Measurements from ENCODE around the gene BCL7C. TPM values are rescaled to one million over a fixed set of nuclear protein-coding genes. Genes with fewer than 3 reads are reported as not detected.

BCL7C gene
- total and polyA plus RNA-seq, 2 of the 13 experiments (the other 11 are each of a cell fraction or from before 2014, with no cell fraction given): 17.7 to 33.8 TPM

GRCh38 chr16:30844671-30845449 lies 49.0 kb downstream of the BCL7C start (continued):
- TF ChIP-seq ZC3H4 (CRISPR knock-in tag; IDR thresholded peaks at IDR 0.05; ENCODE audit: borderline replicate concordance) (no peak), MTA1 (CRISPR knock-in tag; IDR thresholded peaks at IDR 0.05; ENCODE audit: borderline replicate concordance) (no peak), ERF (CRISPR knock-in tag; IDR thresholded peaks at IDR 0.05) (peak; percentile 72), ARID4A (CRISPR knock-in tag; IDR thresholded peaks at IDR 0.05; ENCODE audit: borderline replicate concordance) (peak; percentile 13; the same call in 1 of the 2 replicates), ZNF598 (CRISPR knock-in tag; IDR thresholded peaks at IDR 0.05; ENCODE audit: borderline replicate concordance) (peak; percentile 74; the same call in 1 of the 2 replicates), ZNF7 (CRISPR knock-in tag; IDR thresholded peaks at IDR 0.05) (no peak), PAWR (CRISPR knock-in tag; IDR thresholded peaks at IDR 0.05; ENCODE audit: borderline replicate concordance) (no peak), ZFP82 (CRISPR knock-in tag; IDR thresholded peaks at IDR 0.05; ENCODE audit: borderline replicate concordance) (no peak), ZBTB33 (CRISPR knock-in tag; IDR thresholded peaks at IDR 0.05) (0 out of 2 replicates have a peak, but pooled peaks have one; percentile 6), PAXIP1 (CRISPR knock-in tag; conservative IDR thresholded peaks at IDR 0.05) (peak; percentile 40)
- TF ChIP-seq, protein P1, sequence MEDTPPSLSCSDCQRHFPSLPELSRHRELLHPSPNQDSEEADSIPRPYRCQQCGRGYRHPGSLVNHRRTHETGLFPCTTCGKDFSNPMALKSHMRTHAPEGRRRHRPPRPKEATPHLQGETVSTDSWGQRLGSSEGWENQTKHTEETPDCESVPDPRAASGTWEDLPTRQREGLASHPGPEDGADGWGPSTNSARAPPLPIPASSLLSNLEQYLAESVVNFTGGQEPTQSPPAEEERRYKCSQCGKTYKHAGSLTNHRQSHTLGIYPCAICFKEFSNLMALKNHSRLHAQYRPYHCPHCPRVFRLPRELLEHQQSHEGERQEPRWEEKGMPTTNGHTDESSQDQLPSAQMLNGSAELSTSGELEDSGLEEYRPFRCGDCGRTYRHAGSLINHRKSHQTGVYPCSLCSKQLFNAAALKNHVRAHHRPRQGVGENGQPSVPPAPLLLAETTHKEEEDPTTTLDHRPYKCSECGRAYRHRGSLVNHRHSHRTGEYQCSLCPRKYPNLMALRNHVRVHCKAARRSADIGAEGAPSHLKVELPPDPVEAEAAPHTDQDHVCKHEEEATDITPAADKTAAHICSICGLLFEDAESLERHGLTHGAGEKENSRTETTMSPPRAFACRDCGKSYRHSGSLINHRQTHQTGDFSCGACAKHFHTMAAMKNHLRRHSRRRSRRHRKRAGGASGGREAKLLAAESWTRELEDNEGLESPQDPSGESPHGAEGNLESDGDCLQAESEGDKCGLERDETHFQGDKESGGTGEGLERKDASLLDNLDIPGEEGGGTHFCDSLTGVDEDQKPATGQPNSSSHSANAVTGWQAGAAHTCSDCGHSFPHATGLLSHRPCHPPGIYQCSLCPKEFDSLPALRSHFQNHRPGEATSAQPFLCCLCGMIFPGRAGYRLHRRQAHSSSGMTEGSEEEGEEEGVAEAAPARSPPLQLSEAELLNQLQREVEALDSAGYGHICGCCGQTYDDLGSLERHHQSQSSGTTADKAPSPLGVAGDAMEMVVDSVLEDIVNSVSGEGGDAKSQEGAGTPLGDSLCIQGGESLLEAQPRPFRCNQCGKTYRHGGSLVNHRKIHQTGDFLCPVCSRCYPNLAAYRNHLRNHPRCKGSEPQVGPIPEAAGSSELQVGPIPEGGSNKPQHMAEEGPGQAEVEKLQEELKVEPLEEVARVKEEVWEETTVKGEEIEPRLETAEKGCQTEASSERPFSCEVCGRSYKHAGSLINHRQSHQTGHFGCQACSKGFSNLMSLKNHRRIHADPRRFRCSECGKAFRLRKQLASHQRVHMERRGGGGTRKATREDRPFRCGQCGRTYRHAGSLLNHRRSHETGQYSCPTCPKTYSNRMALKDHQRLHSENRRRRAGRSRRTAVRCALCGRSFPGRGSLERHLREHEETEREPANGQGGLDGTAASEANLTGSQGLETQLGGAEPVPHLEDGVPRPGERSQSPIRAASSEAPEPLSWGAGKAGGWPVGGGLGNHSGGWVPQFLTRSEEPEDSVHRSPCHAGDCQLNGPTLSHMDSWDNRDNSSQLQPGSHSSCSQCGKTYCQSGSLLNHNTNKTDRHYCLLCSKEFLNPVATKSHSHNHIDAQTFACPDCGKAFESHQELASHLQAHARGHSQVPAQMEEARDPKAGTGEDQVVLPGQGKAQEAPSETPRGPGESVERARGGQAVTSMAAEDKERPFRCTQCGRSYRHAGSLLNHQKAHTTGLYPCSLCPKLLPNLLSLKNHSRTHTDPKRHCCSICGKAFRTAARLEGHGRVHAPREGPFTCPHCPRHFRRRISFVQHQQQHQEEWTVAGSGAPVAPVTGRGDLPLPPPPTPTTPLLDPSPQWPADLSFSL (CRISPR knock-in tag; IDR thresholded peaks at IDR 0.05): no peak

Measured in HepG2 (cell line).